Measurements from ENCODE around the gene GET4.
A peak's percentile ranks its signal among the peaks of the same experiment; 100 is the strongest.
"Not testable (repeated sequence)": the region's sequence is repeated elsewhere in the genome, so short reads cannot be mapped to it uniquely, and the experiment has no call there.

GET4 gene

DNA sequence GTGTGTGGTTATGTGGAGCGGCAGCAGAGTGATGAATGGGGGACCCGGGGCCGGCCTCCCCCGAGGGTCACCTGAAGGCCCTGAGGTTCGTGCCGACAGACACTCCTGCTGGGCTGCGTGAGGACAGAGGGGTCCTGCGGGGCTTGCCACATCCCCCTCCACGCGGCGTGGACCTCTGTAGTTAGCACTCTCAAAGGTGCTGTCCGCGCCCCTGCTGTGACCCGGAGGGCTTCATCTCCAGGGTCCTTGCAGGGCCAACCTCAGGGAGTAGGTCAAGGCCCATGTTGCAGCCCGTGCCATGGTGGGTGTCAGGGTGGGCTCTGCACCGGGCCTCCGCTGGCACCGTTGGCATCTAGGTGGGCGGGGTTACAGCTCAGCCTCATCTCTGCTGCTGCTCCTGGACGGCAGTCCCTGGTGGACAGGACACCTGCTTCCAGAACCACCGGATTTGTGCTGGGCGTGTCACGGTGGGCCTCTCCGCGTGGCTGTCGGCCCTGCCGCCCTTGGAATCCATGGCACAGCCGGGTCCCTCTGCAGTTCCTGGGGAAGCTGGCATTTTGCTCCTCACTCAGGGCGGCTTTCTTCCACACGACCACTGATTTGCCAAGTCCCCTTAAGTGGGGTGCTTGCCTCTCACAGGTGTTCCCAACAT lies 19.8 kb upstream of the GET4 start:
- no peak overlapping the region for H3K4me3 Mint-ChIP-seq

DNA sequence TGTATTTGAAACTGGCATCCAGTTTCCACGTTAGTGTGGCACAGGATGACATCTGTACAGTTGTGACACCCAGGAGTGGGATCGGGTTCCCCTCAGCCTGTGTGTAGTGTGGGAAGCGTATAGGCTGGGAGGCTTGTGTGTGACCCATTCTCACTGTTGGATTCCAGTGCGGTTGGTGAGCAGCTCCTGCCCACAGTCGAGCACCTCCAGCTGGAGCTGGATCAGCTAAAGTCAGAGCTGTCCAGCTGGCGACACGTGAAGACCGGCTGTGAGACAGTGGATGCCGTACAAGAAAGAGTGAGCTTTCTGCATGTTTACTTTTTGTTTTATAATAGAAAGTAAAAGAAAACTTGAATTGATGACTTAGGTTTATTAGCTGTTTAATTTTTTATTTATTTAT lies 18.7 kb upstream of the GET4 start:
- no peak for ATAC-seq
- no peak overlapping the region for H3K4me3 Mint-ChIP-seq
- no peaks in the 10 kb centered on the region for H3K9me3 Mint-ChIP-seq
- H3K27ac Mint-ChIP-seq = peak overlapping the region in 1 of 2 donors; percentile 71
- no peak for DNase-seq
- no peaks in the 10 kb centered on the region for H3K27me3 Mint-ChIP-seq
- H3K4me1 Mint-ChIP-seq = no peaks in the 10 kb centered on the region

More for the DNA sequence above, 19.8 kb upstream of the GET4 start:
- DNase-seq (no peak), ATAC-seq (no peak)
- H3K4me1 Mint-ChIP-seq = no peaks in the 10 kb centered on the region
- peak overlapping the region in 1 of 2 donors; percentile 12 for H3K27ac Mint-ChIP-seq
- no peaks in the 10 kb centered on the region for H3K9me3 Mint-ChIP-seq
- H3K27me3 Mint-ChIP-seq = no peaks in the 10 kb centered on the region

DNA sequence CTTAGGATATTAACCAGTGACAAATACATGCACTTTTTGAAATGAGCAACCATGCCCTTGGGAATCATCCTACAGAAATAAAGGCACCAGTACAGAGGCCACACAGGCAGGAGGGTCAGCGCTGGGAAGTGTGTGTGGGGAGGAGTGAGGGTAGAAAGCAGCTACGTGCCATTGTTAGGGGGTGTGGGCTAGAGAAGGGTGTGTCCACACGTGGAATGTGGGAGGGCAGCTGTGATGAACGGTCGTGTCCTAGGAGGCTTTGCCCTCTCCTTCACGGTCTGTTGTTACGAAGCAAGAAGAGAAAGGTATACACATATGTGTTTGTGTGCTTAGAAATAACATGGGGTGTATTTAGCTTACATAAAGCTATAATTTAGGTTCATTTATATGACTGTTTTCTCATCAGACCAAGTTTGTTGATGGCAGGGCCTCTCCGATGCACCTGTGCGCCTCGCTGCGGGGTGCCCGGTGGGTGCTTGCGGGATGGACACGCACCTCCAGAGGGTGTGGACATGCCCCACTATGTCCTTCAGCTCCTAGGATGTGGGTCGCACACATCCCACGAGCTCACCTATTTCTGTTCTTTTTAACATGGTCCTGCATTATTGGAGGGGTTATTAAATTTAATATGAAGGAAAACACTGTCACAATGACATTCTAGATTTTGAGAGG lies 16.9 kb upstream of the GET4 start:
- H3K27me3 Mint-ChIP-seq = no peaks in the 10 kb centered on the region
- H3K9me3 Mint-ChIP-seq = no peaks in the 10 kb centered on the region
- peak overlapping the region in 1 of 2 donors; percentile 50 for H3K27ac Mint-ChIP-seq
- no peak overlapping the region for H3K4me3 Mint-ChIP-seq
- no peak for ATAC-seq
- no peaks in the 10 kb centered on the region for H3K4me1 Mint-ChIP-seq
- DNase-seq = no peak

- Mint-ChIP-seq H3K4me1 (no peaks in the 10 kb centered on the region), H3K27me3 (no peaks in the 10 kb centered on the region), H3K4me3 (no peak overlapping the region), H3K9me3 (no peaks in the 10 kb centered on the region), H3K27ac (no peak overlapping the region)
- DNase-seq (no peak), ATAC-seq (no peak)
Measured at GRCh38 chr7:860149-860548, 16.2 kb upstream of the GET4 start.

- Mint-ChIP-seq H3K27me3 (no peaks in the 10 kb centered on the region), H3K4me1 (no peaks in the 10 kb centered on the region), H3K4me3 (no peak overlapping the region), H3K27ac (no peak overlapping the region), H3K9me3 (no peaks in the 10 kb centered on the region)
- DNase-seq = no peak
- no peak for ATAC-seq
Measured at GRCh38 chr7:861222-861621, 15.1 kb upstream of the GET4 start.

DNA sequence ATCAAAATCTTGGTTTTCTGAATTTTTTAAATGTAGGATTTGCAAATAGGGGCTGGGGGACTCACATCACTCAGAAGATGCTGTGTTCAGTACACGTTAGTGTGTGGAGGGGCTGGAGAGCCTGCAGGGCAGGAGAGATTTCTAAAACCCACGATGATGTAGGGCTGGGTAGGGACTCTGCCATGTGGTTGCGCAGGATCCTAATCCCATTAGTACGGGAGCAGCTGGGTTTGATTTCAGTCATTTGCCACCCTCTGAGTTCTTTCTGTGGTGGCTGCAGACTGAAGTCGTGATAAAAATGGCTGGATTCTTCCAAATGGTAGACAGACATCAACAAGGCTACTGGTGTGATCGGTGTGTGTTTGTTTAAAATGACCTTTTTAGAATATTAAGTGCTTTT lies 14.2 kb upstream of the GET4 start:
- ATAC-seq = no peak
- no peak for DNase-seq
- peak overlapping the region; percentile 13 to 20 for H3K27ac Mint-ChIP-seq
- no peaks in the 10 kb centered on the region for H3K27me3 Mint-ChIP-seq
- no peak overlapping the region for H3K4me3 Mint-ChIP-seq
- H3K4me1 Mint-ChIP-seq = no peaks in the 10 kb centered on the region
- no peaks in the 10 kb centered on the region for H3K9me3 Mint-ChIP-seq

DNA sequence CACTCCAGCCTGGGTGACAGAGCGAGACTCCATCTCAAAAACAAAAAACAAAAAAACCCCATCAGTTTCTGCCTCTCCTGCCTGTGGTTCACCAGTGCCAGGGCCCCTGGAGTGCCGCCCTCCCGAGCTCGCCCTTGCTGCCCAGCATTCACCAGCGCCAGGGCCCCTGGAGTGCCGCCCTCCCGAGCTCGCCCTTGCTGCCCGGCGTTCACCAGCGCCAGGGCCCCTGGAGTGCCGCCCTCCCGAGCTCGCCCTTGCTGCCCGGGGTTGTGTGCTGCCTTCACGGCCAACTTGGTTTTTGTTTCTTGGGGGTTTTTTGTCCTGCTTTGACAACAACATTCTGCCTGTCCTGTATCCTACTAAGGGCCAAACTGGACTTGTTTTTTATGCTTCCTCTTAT lies 13.2 kb upstream of the GET4 start:
- H3K9me3 Mint-ChIP-seq = no peaks in the 10 kb centered on the region
- H3K4me3 Mint-ChIP-seq = no peak overlapping the region
- no peak overlapping the region for H3K27ac Mint-ChIP-seq
- no peaks in the 10 kb centered on the region for H3K27me3 Mint-ChIP-seq
- H3K4me1 Mint-ChIP-seq = peaks cover 1% of the 10 kb centered on the region
- no peak for ATAC-seq
- no peak for DNase-seq

- DNase-seq (no peak), ATAC-seq (no peak)
- H3K9me3 Mint-ChIP-seq = no peaks in the 10 kb centered on the region
- no peaks in the 10 kb centered on the region for H3K27me3 Mint-ChIP-seq
- H3K4me1 Mint-ChIP-seq = peaks cover 13% of the 10 kb centered on the region
- H3K4me3 Mint-ChIP-seq = no peak overlapping the region
- H3K27ac Mint-ChIP-seq = no peak overlapping the region
Measured at GRCh38 chr7:865921-866320, 10.4 kb upstream of the GET4 start.

- H3K27ac Mint-ChIP-seq = peak overlapping the region in 1 of 2 donors; percentile 40
- no peak overlapping the region for H3K4me3 Mint-ChIP-seq
Measured at GRCh38 chr7:867001-867405, 9.4 kb upstream of the GET4 start.

GRCh38 chr7:867406-868188 lies 8.8 kb upstream of the GET4 start:
- ATAC-seq = no peak
- Mint-ChIP-seq H3K27me3 (no peaks in the 10 kb centered on the region), H3K4me3 (no peak overlapping the region), H3K27ac (no peak overlapping the region), H3K9me3 (no peaks in the 10 kb centered on the region), H3K4me1 (peaks cover 13% of the 10 kb centered on the region)
- DNase-seq = no peak

More at GRCh38 chr7:867001-867405, 9.4 kb upstream of the GET4 start:
- DNase-seq (no peak), ATAC-seq (no peak)
- Mint-ChIP-seq H3K9me3 (no peaks in the 10 kb centered on the region), H3K27me3 (no peaks in the 10 kb centered on the region), H3K4me1 (peaks cover 13% of the 10 kb centered on the region)

- H3K27me3 Mint-ChIP-seq = no peaks in the 10 kb centered on the region
- ATAC-seq = no peak
- H3K4me3 Mint-ChIP-seq = no peak overlapping the region
- H3K4me1 Mint-ChIP-seq = peaks cover 15% of the 10 kb centered on the region
- H3K9me3 Mint-ChIP-seq = no peaks in the 10 kb centered on the region
- no peak for DNase-seq
- H3K27ac Mint-ChIP-seq = no peak overlapping the region
Measured at GRCh38 chr7:868189-868486, 8.2 kb upstream of the GET4 start.

DNA sequence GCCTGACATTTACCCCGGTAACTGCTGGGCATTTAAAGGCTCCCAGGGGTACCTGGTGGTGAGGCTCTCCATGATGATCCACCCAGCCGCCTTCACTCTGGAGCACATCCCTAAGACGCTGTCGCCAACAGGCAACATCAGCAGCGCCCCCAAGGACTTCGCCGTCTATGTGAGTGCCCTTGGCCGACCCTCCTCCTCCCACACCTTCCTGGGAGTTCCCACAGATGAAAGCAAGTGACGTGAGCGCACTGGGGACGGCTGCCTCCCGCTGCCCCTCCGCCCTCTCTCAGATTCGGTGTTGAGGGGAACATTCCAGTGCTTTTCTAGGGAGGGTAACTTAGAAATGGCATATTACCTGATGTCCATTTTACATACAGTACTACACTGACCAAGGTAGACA lies 7.0 kb upstream of the GET4 start:
- H3K27ac Mint-ChIP-seq = peak overlapping the region; percentile 54 to 78
- H3K4me3 Mint-ChIP-seq = no peak overlapping the region
- H3K27me3 Mint-ChIP-seq = no peaks in the 10 kb centered on the region
- DNase-seq (no peak), ATAC-seq (no peak)
- H3K4me1 Mint-ChIP-seq = peaks cover 25% of the 10 kb centered on the region
- no peaks in the 10 kb centered on the region for H3K9me3 Mint-ChIP-seq

GRCh38 chr7:871900-872537 lies 4.3 kb upstream of the GET4 start:
- H3K27ac Mint-ChIP-seq = no peak overlapping the region
- ATAC-seq (no peak), DNase-seq (no peak)
- no peaks in the 10 kb centered on the region for H3K9me3 Mint-ChIP-seq
- H3K27me3 Mint-ChIP-seq = no peaks in the 10 kb centered on the region
- no peak overlapping the region for H3K4me3 Mint-ChIP-seq
- H3K4me1 Mint-ChIP-seq = peaks cover 25% of the 10 kb centered on the region

- peak overlapping the region in 1 of 2 donors; percentile 16 for H3K27ac Mint-ChIP-seq
- not testable (repeated sequence) for DNase-seq, H3K9me3 Mint-ChIP-seq, ATAC-seq, H3K27me3 Mint-ChIP-seq, H3K4me3 Mint-ChIP-seq
- peaks cover 25% of the 10 kb centered on the region for H3K4me1 Mint-ChIP-seq
Measured at GRCh38 chr7:872685-873084, 3.7 kb upstream of the GET4 start.

GRCh38 chr7:873367-874002 lies 2.9 kb upstream of the GET4 start:
- no peak overlapping the region for H3K27ac Mint-ChIP-seq
- no peak overlapping the region for H3K4me3 Mint-ChIP-seq
- ATAC-seq (peak; percentile 28), DNase-seq (peak; percentile 64 to 74)
- no peaks in the 10 kb centered on the region for H3K9me3 Mint-ChIP-seq
- H3K4me1 Mint-ChIP-seq = peaks cover 28% of the 10 kb centered on the region
- H3K27me3 Mint-ChIP-seq = no peaks in the 10 kb centered on the region

Measured in stimulated activated naive CD8-positive, alpha-beta T cell treated with anti-CD3 and anti-CD28 coated beads, Interleukin-15, amount 100 ng/mL, for 72 hours (primary cell).